GM21619 (cell line): ENCODE measurements around the gene LRRC10.
A peak's percentile ranks its signal among the peaks of the same experiment; 100 is the strongest.
"Not testable (repeated sequence)": the region's sequence is repeated elsewhere in the genome, so short reads cannot be mapped to it uniquely, and the experiment has no call there.

ENCODE experiments used
- ATAC-seq: cut with Tn5 transposase; IDR thresholded peaks from one replicate; pipeline ENCODE4 v1.9.1; 2021; ENCODE audit not compliant: unreplicated experiment

Gene LRRC10

DNA sequence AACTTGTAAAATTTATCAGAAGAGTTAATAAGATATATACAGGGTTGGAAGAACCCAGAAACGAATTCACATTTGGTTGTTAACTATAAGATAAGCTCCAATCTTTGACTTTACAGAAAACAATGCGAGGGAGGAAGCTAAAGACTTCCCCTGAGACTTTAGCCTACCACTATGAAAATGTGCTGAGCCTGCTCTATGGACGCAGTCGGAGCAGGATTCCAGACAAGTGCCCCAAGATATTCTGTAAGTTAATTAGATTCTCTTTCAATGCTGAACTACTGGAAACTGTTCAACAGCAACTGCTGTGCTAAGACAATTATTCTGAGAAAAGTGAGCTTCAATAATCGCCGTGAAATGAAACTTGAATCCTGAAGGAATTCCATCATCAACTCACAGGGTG is 8.3 kb upstream of the LRRC10 start:
- no peak for ATAC-seq

DNA sequence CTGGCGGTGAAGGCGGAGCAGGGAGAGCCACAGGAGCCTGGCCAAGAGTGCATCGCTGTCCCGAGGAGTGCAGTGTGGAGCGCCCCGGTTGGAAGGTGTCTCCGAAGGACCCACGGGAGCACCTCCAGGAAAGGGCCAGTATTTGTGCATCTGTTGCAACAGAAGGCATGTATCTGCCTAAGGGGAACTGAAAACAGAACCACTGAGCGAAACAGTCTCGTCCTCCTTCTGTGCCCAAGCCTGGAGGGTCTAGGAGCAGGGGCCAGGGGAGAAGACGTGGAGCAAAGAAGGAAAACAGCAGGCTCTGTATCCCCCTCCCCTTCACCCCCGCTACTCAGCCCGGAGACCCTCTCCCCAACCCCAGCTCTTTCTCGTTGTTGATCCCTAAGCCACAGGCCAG is 5.3 kb upstream of the LRRC10 start:
- no peak for ATAC-seq

DNA sequence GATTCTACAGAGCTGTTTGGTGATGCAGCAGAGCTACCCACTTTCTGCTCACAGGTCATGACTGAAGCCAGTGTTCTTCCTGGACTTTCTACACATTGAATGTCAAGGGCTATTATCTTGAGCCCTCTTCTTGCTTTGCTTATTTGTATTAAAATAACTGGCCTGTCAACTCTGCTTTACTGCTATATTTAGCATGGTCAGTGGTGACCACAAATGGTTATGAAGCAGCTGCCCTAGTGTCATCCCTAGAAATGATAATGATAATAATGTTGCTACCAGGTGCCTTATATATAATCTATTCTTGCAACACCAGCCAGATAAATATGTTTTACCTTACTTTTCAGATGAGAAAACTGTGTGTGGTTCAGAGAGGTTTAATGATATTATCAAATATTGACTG is 2.6 kb upstream of the LRRC10 start:
- ATAC-seq: no peak

DNA sequence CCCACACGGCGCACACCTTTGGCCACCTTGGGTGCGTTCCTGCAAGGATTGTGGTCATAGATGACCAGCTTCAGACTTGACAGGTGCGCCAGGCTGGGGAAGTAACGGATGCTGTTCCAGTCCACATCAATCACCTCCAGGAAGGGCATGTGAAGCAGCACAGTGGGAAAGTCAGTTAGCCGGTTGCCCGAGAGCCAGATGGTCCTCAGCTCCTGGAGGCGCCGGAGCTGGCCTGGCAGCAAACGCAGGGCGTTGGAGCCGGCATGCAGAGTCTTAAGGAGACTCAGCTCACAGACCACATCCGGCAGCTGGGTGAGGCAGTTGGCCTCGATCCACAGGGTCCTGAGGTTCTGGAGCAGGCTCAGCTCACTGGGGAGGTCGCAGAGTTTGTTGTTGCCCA is 581 bp downstream of the LRRC10 start:
- no peak for ATAC-seq

DNA sequence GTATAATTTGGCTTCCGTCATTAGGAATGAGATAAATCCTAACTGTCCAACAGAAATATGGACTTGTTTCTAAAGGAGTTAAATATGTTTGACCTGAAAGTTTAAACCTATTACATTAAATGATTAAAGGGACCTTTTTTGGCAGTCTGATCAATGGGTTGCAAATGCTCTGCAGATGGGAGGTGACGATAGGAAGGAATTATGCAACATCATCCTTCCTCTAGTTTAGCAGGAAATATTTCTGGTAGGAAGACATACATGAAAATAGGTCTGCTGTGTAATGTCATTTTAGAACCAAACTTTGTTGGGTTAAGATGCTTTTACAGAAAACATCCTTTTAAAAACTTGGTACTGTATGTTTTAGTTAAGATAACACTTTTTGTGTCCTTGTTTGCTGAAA is 2.6 kb downstream of the LRRC10 start:
- ATAC-seq: no peak

DNA sequence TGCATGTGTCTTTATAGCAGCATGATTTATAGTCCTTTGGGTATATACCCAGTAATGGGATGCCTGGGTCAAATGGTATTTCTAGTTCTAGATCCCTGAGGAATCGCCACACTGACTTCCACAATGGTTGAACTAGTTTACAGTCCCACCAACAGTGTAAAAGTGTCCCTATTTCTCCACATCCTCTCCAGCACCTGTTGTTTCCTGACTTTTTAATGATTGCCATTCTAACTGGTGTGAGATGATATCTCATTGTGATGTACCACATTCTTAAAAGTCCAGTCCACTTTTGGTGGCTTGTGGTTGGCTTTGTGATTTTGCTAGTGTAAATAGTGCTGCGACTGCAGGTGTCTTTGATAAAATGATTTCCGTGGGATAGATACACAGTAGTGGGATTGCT is 6.4 kb downstream of the LRRC10 start:
- ATAC-seq: not testable (repeated sequence)

DNA sequence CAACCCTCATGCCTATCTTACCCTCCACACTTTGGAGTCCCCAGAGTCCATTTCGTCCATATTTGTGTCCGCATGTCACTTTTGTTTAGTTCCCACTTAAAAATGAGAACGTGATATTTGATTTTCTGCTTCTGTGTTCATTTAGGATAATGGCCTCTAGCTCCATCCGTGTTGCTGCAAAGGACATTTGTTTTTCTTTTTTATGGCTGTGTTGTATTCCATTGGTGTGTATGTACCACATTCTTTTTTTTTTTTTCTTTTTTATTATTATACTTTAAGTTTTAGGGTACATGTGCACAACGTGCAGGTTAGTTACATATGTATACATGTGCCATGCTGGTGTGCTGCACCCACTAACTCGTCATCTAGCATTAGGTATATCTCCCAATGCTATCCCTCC is 7.2 kb downstream of the LRRC10 start:
- ATAC-seq: not testable (repeated sequence)

DNA sequence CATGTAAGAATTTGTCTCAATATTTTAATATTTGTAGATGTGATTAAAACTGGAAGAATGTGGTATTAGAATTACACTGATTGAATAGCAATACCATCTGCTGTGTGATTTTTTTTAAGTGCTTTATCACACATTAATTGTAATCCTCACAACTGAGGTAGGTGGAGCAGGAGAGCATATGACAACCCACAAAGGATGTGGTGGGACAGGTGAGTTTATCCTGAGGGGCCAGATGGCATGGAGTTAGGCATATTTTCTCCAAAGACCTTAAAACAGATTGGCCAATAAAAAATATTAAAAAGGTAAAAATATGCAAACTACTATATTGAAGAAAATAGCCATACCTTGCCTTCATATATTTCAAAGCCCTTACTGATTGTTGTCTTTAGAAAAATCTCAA is 7.8 kb downstream of the LRRC10 start:
- no peak for ATAC-seq

DNA sequence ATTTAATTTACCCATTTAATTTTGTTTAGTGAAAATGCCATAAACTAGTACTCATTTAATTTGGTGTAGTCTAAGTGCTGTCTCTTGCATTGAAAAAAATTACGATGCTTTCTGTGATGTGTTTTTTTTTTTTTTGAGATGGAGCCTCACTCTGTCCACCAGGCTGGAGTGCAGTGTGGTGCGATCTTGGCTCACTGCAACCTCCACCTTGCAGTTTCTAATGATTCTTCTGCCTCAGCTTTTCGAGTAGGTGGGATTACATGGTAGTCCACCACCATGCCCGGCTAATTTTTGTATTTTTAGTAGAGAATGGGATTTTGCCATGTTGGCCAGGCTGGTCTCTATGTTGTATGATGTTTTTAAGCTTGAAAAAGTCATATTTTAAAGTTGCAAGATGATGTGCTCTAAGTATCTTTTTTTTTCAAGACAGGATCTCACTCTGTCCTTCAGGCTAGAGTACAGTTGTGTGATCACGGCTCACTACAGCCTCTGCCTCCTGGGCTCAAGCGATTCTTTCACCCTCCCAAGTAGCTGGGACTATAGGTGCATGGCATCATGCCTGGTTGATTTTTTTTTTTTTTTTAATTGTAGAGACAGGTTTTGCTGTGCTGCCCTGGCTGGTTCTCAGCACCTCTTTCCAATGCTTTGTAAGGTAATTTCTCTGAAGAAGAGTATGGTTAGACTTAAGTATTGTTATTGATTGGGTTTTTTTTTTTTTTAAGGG is 8.6 kb downstream of the LRRC10 start:
- ATAC-seq: no peak

DNA sequence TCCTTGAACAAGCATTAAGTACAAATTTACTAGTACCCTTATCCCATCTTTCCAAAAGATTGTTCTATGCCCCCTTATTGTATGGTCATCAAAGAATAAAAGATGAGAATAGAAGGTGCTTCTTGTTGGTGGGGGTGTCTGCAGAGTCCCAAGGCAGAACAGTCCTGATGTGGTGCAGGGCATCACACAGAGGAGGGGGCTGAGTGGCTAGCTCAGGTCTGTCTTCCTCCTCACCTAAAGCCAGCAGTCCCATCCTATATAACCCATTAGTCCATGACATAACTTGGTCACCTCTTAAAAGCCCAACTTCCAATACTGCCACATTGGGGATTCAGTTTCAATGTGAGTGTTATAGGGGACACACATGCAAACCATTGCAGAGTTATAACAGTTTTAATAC is 9.9 kb downstream of the LRRC10 start:
- ATAC-seq: no peak

DNA sequence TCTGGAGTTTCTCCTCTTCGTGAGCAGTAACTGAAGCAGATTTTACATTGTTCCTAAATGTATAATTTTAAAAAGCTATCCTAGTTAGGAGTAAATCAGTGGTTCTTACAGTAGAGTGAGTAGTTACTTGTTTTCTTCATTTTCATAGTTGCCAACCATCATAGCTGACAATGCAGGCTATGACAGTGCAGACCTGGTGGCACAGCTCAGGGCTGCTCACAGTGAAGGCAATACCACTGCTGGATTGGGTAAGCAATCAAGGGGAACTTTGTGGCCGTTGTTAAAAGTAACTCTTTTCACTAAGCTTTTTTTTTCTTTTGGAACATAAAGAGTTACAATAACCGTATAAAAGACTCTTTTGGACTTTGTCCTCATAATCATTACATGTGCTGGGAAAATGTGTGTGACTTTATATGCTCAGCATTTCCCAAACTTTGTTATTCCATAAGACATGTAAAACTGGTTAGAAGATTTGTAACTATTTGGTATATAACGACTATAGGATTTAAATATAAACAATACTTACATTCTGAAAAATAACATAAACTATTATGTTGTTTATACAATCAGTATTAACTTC is 12.4 kb downstream of the LRRC10 start:
- ATAC-seq: no peak

DNA sequence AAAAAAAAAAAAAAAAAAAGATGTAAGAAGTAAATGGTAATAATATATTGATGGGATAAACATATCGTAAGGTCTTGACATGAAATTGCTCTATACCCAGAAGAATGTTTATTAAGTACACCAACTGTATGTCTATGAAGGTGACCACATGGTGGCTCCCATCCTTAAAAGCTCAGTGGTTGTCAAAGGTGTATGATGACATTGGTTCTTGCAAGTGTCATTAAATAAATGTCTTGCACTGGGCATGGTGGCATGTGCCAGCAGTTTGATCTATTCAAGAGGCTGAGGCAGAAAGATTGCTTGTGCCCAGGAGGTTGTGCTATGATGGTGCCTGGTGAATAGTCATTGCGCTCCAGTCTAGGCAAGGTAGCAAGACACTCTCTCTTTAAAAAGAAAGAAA is 15.0 kb downstream of the LRRC10 start:
- ATAC-seq: no peak

DNA sequence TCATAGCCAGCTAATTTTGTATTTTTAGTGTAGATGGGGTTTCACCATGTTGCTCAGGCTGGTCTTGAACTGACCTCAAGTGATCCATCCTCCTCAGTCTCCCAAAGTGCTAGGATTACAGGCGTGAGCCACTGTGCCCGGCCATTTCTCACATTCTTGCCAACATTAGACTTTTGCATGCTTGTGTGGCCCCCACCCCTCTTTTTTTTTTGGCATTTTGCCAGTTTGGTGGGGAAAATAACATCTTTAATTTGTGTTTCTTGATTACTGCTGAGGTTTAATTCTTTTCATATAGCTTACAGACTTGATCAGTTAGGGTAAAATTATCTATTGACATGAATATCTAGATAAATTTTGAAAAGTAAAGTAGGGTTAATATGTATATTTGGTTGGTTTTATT is 21.6 kb downstream of the LRRC10 start:
- ATAC-seq: no peak

DNA sequence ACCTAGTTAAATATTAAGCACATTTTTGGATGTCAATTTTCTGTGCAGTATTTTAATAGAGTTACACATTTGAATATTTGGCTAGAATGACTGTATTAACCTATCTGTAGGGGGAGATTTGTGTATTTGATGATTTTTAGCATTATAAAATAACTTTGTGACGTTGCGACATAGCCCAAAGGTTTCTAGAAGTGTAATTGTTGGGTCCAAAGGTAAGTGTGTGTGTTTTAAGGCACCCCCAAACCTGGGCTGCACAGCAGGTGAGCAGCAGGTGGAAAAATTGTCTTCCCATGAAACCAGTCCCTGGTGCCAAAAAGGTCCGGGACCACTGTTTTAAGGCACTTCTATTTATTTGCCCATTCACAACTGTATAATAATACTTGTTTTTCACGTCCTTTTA is 22.2 kb downstream of the LRRC10 start:
- no peak for ATAC-seq

DNA sequence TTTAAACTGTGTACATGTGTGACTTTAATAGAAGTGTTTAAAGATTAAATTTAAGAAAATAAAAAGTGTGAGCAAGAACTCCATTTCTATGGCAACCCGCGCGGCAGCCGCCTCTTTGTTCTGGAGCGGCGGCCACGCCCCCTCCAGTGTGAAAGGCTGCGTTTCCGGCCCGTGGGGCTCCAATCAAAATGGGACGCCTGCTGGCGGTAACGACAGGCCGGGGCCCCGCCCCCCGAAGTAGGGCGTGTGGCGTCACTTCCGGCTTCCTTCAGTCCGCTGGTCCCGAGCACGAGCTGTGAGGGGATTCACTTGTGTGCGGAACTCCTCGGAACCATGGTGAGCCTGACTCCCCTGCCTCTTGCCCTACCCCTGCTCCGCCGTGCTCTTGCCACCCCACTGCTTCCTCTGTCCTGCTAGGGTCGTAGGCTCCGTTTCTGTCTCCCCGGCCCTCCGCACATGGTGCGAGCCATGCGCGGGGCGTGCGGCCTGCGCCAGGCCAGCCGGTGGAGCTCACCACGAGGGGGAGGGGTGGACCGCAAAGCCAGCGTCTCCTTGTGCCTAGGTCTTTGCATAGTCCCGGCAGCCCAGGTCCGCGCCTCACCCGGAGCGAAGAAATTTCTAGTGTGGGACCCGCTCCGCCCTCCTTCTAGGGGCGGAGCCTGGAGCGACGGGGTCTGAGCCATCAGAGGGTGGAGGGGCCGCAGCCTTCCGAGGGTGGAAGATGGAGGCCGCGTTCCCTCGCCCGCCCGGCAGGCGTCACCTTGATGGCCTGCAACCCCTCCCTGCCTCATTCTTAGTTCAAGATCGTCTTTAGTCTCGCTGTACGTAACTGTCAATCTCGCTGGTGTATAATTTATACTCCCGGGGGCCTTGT is 25.3 kb downstream of the LRRC10 start, which contains the start of gene CCT2:
TSS of gene CCT2 (plus strand) at position 271 of the 874 bp plus-strand sequence. CDS start at position 334, 63 bp downstream.
- ATAC-seq: peak; percentile 96

DNA sequence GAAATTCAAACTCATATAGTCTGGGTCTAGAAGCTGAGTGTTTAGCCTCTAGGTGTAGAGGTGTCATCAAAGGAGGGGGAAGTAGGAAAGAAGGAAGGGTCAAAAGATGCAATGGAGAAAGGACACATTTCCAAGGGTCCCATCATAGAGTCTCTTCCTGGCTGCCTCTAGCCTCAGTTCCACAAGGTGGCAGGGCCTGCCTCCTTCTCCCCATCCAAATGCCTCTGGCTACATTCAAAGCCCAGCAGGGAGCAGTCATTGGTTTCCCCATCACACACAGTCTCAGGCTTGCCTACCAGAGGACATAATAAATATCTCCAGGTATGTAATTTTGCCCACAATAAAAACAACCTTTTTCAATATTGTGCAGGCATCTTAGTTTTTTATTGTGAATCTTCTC is 27.5 kb downstream of the LRRC10 start:
- no peak for ATAC-seq

DNA sequence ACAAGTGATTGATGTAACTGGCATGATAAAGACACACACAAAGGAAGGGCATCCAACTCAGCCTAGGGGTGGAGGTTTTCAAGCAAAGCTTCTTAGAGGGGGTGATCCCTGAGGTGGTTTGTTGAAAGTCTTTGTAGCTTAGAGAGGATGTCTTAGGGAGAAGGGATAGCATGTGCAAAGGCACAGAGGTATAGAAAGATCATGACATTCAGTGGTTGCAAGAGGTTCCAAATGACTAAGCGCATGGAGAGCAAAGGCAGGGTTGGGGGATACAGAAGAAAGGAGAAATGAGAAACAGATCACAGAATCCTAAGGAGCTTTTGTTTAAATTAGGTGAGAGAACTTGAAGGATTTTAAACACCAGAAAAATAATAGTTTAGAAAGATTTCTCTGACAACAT is 30.6 kb downstream of the LRRC10 start:
- no peak for ATAC-seq

DNA sequence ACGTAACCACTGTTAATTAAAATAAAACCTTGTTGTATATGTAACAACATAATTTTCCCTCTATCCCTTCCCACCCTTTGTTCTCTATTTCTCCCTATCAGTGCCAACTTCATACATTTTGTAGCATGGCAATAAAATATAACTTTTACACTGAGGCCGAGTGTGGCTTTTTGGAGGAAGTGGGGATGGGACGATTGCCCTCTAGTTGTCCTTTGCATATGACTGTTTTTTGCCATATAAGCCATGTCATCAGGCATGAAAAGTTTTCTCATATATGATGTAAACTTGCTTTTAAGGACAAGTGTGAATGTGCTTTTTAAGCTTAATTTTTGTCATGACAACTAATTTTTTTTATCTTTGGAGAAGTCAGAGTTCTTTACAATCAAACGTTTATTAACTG is 31.7 kb downstream of the LRRC10 start:
- ATAC-seq: no peak

DNA sequence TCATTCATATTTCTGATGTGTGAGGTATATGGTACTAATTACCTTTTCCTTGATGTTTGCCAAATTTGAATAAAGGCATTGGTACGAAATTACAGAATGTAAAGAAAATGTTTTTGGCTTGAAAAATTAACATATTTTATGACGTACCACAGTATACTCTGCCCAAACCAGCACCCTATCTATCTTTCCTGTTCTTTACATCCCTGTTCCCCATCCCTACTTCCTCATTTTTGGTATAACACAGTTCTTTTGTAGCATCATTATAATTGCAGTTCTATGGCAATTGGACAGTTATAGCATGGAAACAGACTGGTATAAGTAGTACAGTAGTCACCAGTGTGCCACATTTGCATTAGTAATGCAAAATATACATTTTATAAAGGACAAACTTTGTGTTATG is 32.4 kb downstream of the LRRC10 start:
- ATAC-seq: no peak

DNA sequence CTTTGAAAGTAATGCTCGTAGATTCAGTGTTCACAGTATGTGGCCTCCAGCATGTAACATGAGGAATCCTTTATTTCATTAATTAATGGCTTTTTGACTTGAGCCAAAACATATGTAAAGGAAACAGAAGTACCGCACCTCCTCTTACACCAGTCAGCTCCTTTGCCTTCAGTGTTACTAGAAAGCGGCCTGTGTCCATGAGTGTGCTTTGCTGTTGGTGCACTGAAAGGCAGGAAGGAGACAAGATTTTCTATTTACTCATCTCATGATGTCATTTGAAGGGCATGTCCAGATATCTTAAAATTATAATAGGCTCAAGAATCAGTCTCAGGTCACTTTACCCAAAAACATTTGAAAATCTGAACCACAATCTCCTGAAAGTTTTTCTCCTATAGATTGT is 35.4 kb downstream of the LRRC10 start:
- no peak for ATAC-seq

DNA sequence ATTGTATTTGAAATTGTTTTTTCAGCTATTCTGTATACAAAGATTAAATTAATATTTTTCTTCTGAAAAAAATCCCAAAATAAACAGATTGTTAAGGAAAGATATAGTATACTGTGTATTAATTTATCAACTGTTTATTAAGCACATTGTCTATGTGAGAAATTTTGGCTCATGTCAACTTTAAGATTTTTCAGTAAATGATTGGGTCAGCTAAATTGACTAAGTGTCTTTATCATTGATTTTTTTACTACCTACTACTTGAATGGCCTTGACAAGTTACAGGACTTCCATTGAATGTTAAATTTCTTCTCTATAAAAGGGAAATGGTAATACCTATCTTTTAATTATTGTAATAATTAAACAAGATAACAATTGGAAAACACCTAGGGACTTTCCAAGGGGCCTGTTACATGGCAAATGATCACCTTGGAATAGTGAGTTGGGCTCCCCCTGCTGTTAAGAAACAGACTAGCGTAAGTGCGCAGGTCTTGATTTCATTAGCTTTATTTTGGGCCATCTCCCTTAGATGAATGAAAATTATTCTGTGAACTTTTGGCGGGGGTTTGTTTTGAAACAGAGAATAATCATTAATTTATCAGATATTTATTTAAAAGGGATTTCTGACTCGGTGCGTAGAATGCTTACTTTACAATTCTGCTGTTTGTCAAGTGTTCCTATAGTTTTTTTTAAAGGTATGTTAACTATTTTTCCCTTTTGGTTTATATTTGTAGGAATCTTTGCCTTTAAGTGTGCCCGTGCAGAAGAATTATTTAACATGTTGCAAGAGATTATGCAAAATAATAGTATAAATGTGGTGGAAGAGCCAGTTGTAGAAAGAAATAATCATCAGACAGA is 39.9 kb downstream of the LRRC10 start:
- ATAC-seq: peak; percentile 69
